ENCODE data around the gene S1PR1. TPM values are rescaled to one million over a fixed set of nuclear protein-coding genes. Genes with fewer than 3 reads are reported as not detected.
"Not testable (repeated sequence)": the region's sequence is repeated elsewhere in the genome, so short reads cannot be mapped to it uniquely, and the experiment has no call there.

Gene S1PR1
- 79.1 TPM for total RNA-seq (ENCODE audit: unreplicated experiment)
- long read RNA-seq, transcript S1PR1-204 (3 exons, 1,971 nt), result major isoform, 6 of 9 reads
- long read RNA-seq, partial matches to known transcripts, result 2 of 9 reads
- long read RNA-seq, other reads (novel, unspliced or antisense), result 0 of 9 reads

GRCh38 chr1:101236516-101237228 is at the start of gene S1PR1:
S1PR1 (plus strand) TSS chr1:101237019; CDS start chr1:101238985, 1,966 bp downstream.
- DNase-seq (ENCODE audit: low spot score), result peak; percentile 78
- peak within 1 kb of the TSS; percentile 100 for H3K4me3 Mint-ChIP-seq (ENCODE audit: unreplicated experiment)
- H3K4me1 Mint-ChIP-seq (ENCODE audit: unreplicated experiment), result peaks cover 49% of the 10 kb centered on the region
- no peaks in the 10 kb centered on the region for H3K9me3 Mint-ChIP-seq (ENCODE audit: unreplicated experiment)
- TF ChIP-seq, protein P1, sequence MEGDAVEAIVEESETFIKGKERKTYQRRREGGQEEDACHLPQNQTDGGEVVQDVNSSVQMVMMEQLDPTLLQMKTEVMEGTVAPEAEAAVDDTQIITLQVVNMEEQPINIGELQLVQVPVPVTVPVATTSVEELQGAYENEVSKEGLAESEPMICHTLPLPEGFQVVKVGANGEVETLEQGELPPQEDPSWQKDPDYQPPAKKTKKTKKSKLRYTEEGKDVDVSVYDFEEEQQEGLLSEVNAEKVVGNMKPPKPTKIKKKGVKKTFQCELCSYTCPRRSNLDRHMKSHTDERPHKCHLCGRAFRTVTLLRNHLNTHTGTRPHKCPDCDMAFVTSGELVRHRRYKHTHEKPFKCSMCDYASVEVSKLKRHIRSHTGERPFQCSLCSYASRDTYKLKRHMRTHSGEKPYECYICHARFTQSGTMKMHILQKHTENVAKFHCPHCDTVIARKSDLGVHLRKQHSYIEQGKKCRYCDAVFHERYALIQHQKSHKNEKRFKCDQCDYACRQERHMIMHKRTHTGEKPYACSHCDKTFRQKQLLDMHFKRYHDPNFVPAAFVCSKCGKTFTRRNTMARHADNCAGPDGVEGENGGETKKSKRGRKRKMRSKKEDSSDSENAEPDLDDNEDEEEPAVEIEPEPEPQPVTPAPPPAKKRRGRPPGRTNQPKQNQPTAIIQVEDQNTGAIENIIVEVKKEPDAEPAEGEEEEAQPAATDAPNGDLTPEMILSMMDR (IDR thresholded peaks at IDR 0.05; ENCODE audit: unreplicated experiment), result no peak
- peak within 1 kb of the TSS; percentile 97 for H3K27ac Mint-ChIP-seq (ENCODE audit: unreplicated experiment)
- peaks cover 24% of the 10 kb centered on the region for H3K27me3 Mint-ChIP-seq (ENCODE audit: unreplicated experiment)
- peaks cover 37% of the 10 kb centered on the region for H3K36me3 Mint-ChIP-seq (ENCODE audit: low read depth, unreplicated experiment)

- TF ChIP-seq, protein P1 (IDR thresholded peaks at IDR 0.05; ENCODE audit: unreplicated experiment), result no peak
- H3K4me1 Mint-ChIP-seq (ENCODE audit: unreplicated experiment), result peaks cover under 1% of the 10 kb centered on the region
- no peaks in the 10 kb centered on the region for H3K9me3 Mint-ChIP-seq (ENCODE audit: unreplicated experiment)
- H3K27me3 Mint-ChIP-seq (ENCODE audit: unreplicated experiment), result no peaks in the 10 kb centered on the region
- no peak for DNase-seq (ENCODE audit: low spot score)
- H3K4me3 Mint-ChIP-seq (ENCODE audit: unreplicated experiment), result no peak overlapping the region
- H3K27ac Mint-ChIP-seq (ENCODE audit: unreplicated experiment), result no peak overlapping the region
- no peaks in the 10 kb centered on the region for H3K36me3 Mint-ChIP-seq (ENCODE audit: low read depth, unreplicated experiment)
Measured at GRCh38 chr1:101187297-101187696, 49.5 kb upstream of the S1PR1 start.

GRCh38 chr1:101188331-101188730 is 48.5 kb upstream of the S1PR1 start:
- no peaks in the 10 kb centered on the region for H3K36me3 Mint-ChIP-seq (ENCODE audit: low read depth, unreplicated experiment)
- no peaks in the 10 kb centered on the region for H3K9me3 Mint-ChIP-seq (ENCODE audit: unreplicated experiment)
- TF ChIP-seq, protein P1 (IDR thresholded peaks at IDR 0.05; ENCODE audit: unreplicated experiment), result no peak
- H3K4me3 Mint-ChIP-seq (ENCODE audit: unreplicated experiment), result no peak overlapping the region
- H3K4me1 Mint-ChIP-seq (ENCODE audit: unreplicated experiment), result no peaks in the 10 kb centered on the region
- no peak overlapping the region for H3K27ac Mint-ChIP-seq (ENCODE audit: unreplicated experiment)
- H3K27me3 Mint-ChIP-seq (ENCODE audit: unreplicated experiment), result no peaks in the 10 kb centered on the region
- DNase-seq (ENCODE audit: low spot score), result no peak

GRCh38 chr1:101188968-101189367 is 47.9 kb upstream of the S1PR1 start:
- not testable (repeated sequence) for H3K4me3 Mint-ChIP-seq (ENCODE audit: unreplicated experiment); H3K9me3 Mint-ChIP-seq (ENCODE audit: unreplicated experiment); H3K4me1 Mint-ChIP-seq (ENCODE audit: unreplicated experiment); H3K27me3 Mint-ChIP-seq (ENCODE audit: unreplicated experiment); H3K36me3 Mint-ChIP-seq (ENCODE audit: low read depth, unreplicated experiment); DNase-seq (ENCODE audit: low spot score); H3K27ac Mint-ChIP-seq (ENCODE audit: unreplicated experiment)

GRCh38 chr1:101190441-101190840 is 46.4 kb upstream of the S1PR1 start:
- Mint-ChIP-seq H3K9me3 (ENCODE audit: unreplicated experiment) (no peaks in the 10 kb centered on the region), H3K4me3 (ENCODE audit: unreplicated experiment) (no peak overlapping the region), H3K36me3 (ENCODE audit: low read depth, unreplicated experiment) (no peaks in the 10 kb centered on the region), H3K27ac (ENCODE audit: unreplicated experiment) (no peak overlapping the region), H3K27me3 (ENCODE audit: unreplicated experiment) (no peaks in the 10 kb centered on the region), H3K4me1 (ENCODE audit: unreplicated experiment) (no peaks in the 10 kb centered on the region)
- DNase-seq (ENCODE audit: low spot score), result no peak
- TF ChIP-seq, protein P1 (IDR thresholded peaks at IDR 0.05; ENCODE audit: unreplicated experiment), result no peak
